DOHH2 (cell line): ENCODE measurements around the gene MLLT3.

Experiments
- H3F3A ChIP-seq: fragments of 200-600 bp; sonication (generic), shearing (Covaris generic); 2 replicates; pipeline ENCODE4 v1.6.0; 2016; ENCODE audit warnings: antibody characterized with exemption, mild to moderate bottlenecking; ENCODE audit not compliant: control insufficient read depth, insufficient read depth
- H3K27ac ChIP-seq: fragments of 200-600 bp; sonication (generic); 2 replicates; pipeline ENCODE4 v1.5.1; 2014; ENCODE audit warnings: low read depth, mild to moderate bottlenecking, low read length, moderate library complexity
- H3K27me3 ChIP-seq: fragments of 200-600 bp; sonication (generic); 2 replicates; pipeline ENCODE4 v1.6.1; 2014; ENCODE audit warnings: mild to moderate bottlenecking, low read length, mixed read lengths; ENCODE audit not compliant: control insufficient read depth
- H3K36me3 ChIP-seq: fragments of 200-600 bp; sonication (generic); 2 replicates; pipeline ENCODE4 v1.6.1; 2014; ENCODE audit warnings: mild to moderate bottlenecking, low read length, moderate library complexity, mixed read lengths; ENCODE audit not compliant: control insufficient read depth
- H3K4me1 ChIP-seq: fragments of 200-600 bp; sonication (generic); 2 replicates; pipeline ENCODE4 v1.6.1; 2014; ENCODE audit warnings: mild to moderate bottlenecking, low read length, mixed read lengths; ENCODE audit not compliant: control insufficient read depth
- H3K4me2 ChIP-seq: fragments of 200-600 bp; sonication (generic); 2 replicates; pipeline ENCODE4 v1.6.0; 2014; ENCODE audit warnings: mild to moderate bottlenecking, low read length, moderate library complexity
- H3K4me3 ChIP-seq: fragments of 200-600 bp; sonication (generic); 2 replicates; pipeline ENCODE4 v1.5.1; 2014; ENCODE audit warnings: mild to moderate bottlenecking, low read length, mixed read lengths
- H3K79me2 ChIP-seq: fragments of 200-600 bp; sonication (generic); 2 replicates; pipeline ENCODE4 v1.6.1; 2014; ENCODE audit warnings: mild to moderate bottlenecking, low read length, mixed read lengths; ENCODE audit not compliant: control insufficient read depth
- H3K9me2 ChIP-seq: fragments of 200-600 bp; sonication (generic); replicated peaks from 2 replicates; pipeline ENCODE4 v1.6.1; 2014; ENCODE audit warnings: mild to moderate bottlenecking, low read length, mixed read lengths; ENCODE audit not compliant: control insufficient read depth
- H3K9me3 ChIP-seq: fragments of 200-600 bp; sonication (generic); 2 replicates; pipeline ENCODE4 v1.6.1; 2014; ENCODE audit warnings: antibody characterized with exemption, low read length, mixed read lengths; ENCODE audit not compliant: control insufficient read depth, insufficient read depth
- H4K20me1 ChIP-seq: fragments of 200-600 bp; sonication (generic); 2 replicates; pipeline ENCODE4 v1.6.0; 2014; ENCODE audit warnings: low read depth, mild to moderate bottlenecking, antibody characterized with exemption, low read length, moderate library complexity; ENCODE audit not compliant: control insufficient read depth, insufficient read depth
- CTCF ChIP-seq: fragments of 200-600 bp; sonication (generic); IDR thresholded peaks from one replicate; pipeline ENCODE4 v1.5.1; 2014; ENCODE audit warnings: antibody characterized with exemption, mild to moderate bottlenecking, low read depth, low read length; ENCODE audit not compliant: poor library complexity, severe bottlenecking
- EZH2phosphoT487 ChIP-seq: fragments of 200-600 bp; sonication (generic); IDR thresholded peaks from 2 replicates; pipeline ENCODE4 v1.6.1; 2017; ENCODE audit warnings: borderline replicate concordance, mild to moderate bottlenecking, antibody characterized with exemption, low read length, moderate library complexity, mixed read lengths

The MLLT3 gene

GRCh38 chr9:20472342-20473045, 149.8 kb downstream of the MLLT3 start:
- Histone ChIP-seq H3K79me2 (no peaks in the 10 kb centered on the region), H4K20me1 (no peaks in the 10 kb centered on the region), H3K4me1 (no peaks in the 10 kb centered on the region), H3K27ac (no peak overlapping the region), H3K36me3 (no peaks in the 10 kb centered on the region), H3K9me2 (no peaks in the 10 kb centered on the region), H3K9me3 (0 out of 2 replicates have a peak, but pooled peaks cover 5% of the 10 kb centered on the region), H3K4me2 (no peak overlapping the region), H3K27me3 (no peaks in the 10 kb centered on the region), H3K4me3 (no peak overlapping the region), H3F3A (no peaks in the 10 kb centered on the region)
- TF ChIP-seq CTCF (no peak), EZH2phosphoT487 (no peak)

GRCh38 chr9:20466328-20467008, 155.8 kb downstream of the MLLT3 start:
- H3K4me1 ChIP-seq, result no peaks in the 10 kb centered on the region
- no peaks in the 10 kb centered on the region for H3K36me3 ChIP-seq
- no peaks in the 10 kb centered on the region for H3K27me3 ChIP-seq
- no peak overlapping the region for H3K4me3 ChIP-seq
- no peaks in the 10 kb centered on the region for H3F3A ChIP-seq
- H3K27ac ChIP-seq, result no peak overlapping the region
- no peaks in the 10 kb centered on the region for H3K79me2 ChIP-seq
- H3K4me2 ChIP-seq, result no peak overlapping the region
- H3K9me2 ChIP-seq, result no peaks in the 10 kb centered on the region
- H3K9me3 ChIP-seq, result 0 out of 2 replicates have a peak, but pooled peaks cover 5% of the 10 kb centered on the region
- peaks cover 3% of the 10 kb centered on the region; the same call in 1 of the 2 replicates for H4K20me1 ChIP-seq
- TF ChIP-seq EZH2phosphoT487, result no peak
- no peak for TF ChIP-seq CTCF

DNA sequence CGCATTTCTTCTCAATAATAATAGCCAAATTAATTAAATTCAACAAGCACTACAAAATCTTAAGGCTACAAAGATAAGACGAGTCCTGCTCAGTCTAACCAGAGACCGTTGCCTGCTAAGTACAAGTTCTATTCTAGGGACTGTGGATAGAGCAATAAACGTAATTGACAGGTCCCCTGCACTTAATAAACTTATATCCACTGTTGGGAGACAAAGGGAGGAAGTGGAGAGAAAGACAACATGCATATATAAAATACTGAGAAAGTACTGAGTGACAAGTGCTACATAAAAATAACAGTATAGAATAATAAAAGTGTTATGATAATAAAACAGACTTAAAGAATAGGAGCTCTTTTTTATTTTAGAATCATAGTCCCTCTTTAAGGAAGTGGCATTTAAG, 158.1 kb downstream of the MLLT3 start:
- 0 out of 2 replicates have a peak, but pooled peaks cover 5% of the 10 kb centered on the region for H3K9me3 ChIP-seq
- TF ChIP-seq EZH2phosphoT487 (no peak), CTCF (no peak)
- no peaks in the 10 kb centered on the region for H3K79me2 ChIP-seq
- H3K4me2 ChIP-seq, result no peak overlapping the region
- H3K9me2 ChIP-seq, result no peaks in the 10 kb centered on the region
- H3K4me3 ChIP-seq, result no peak overlapping the region
- no peaks in the 10 kb centered on the region for H3K27me3 ChIP-seq
- peaks cover 3% of the 10 kb centered on the region; the same call in 1 of the 2 replicates for H4K20me1 ChIP-seq
- H3F3A ChIP-seq, result no peaks in the 10 kb centered on the region
- no peaks in the 10 kb centered on the region for H3K4me1 ChIP-seq
- H3K36me3 ChIP-seq, result no peaks in the 10 kb centered on the region
- no peak overlapping the region for H3K27ac ChIP-seq
